Smooth muscle cell of the coronary artery (primary cell): ENCODE data around the gene CHRNE. TPM values are rescaled to one million over a fixed set of nuclear protein-coding genes. Genes with fewer than 3 reads are reported as not detected.

Source experiments
- total RNA-seq: library from RNA; depleted of rRNA; stranded (reverse); fragments of >200 nt; gene quantifications from 2 replicates; pipeline ENCODE4 v1.2.3, GENCODE V29; 2014; ENCODE audit warnings: low replicate concordance

The CHRNE gene
- total RNA-seq: 0.38 and 0.47 TPM in 2 replicates

DNA sequence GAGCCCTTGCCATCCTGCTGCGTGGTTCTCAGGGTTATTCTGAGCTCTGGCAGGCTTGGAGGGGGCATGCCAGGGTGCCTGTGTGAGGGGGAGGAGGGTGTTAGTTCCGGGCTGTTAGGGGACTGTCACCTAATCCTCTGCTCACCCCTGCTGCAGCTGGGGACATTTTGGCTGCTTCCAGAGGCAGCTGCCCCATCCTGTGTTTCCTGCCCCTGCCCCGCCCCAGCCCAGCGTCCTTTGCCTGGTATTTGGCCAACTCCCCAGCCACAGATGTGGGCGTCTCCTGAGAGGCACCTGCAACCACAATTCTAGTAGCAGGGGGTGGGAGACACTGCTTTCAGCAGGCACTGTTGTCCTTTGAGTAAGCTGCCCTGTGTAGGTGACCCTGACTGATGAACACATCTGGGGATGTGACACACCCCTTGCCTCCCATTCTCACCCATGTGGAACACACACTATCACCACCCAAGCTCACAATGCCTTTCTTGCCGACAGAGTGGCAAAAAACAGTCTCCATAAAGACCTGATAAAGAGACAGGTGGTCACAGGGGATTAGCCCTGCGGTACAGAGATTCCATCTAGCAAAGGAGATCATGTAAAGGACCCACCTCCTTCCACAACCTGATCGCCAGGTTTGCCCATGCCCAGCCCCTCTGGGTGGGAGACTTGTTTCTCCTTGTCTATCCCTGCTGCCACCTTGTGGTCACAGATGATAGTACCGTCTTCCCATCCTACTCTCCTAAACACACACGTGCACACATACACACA is at the start of gene CHRNE:
Gene CHRNE, minus strand, starts transcription at position 48 of the 768 bp plus-strand sequence. Its CDS starts 35 bp downstream, at position 13.

DNA sequence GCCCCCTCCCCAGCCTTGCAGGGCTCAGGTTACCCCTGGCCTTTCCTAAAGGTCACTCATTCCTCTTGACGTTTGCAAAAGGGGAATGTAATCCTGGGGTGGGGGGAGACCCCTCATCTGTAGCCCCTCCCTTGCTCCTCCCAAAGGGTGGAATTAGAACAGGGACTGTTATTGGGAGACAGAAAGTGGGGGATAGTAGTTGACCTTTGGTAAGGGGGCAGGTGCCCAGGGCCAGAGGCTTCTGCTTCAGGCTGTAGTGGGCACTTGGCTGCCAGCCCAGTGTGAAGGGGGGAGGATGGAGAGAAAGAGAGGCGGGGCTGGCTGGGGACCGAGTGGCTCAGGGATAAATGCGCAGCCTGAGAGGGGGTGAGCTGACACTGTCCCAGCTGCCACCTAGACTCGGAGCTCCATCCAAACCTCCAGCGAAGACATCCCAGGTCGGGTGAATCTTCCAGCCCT is 47.9 kb upstream of the CHRNE start, which contains the start of gene ENO3:
Gene ENO3, plus strand, starts transcription at position 374 of the 459 bp plus-strand sequence. CDS start 711 bp downstream, outside the sequence.

DNA sequence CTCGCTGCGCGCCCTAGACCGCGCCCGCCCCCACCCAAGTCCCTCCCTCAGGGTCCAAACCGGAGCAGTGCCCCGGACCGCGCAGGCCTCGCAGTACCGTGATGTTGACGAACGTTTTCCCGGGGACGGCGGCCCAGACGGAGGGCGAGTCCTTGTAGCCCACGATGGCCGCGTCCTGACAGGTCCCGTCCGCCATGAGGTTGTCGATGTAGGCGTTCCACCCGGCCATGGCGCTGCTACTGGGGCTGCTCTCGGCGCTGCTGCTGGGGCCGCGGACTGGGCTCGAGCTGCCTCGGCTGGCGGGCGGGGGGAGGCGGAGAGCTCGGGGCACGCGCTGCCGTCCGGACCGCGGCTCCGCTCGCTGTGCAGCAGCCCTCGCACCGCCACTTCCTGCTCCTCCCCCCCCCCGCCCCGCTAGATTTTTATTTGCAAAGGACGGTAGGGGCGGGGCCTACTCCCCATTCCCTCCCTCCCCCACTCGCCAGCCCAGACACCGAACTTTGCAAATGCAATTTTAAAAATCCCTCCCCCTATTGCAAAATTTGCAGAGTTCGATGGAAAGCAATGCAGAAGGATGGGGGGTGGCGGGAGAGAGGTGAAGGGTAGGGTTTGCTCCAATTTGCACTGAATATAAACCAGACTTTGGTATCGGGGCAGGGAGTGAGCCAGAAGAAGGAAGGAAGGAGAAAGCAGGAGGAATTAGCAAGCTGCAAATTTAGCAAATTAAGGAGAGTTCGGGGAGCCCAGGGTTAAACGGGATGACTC is 45.5 kb upstream of the CHRNE start, which contains the start of gene PFN1:
Gene PFN1, minus strand, starts transcription at position 365 of the 765 bp plus-strand sequence. Its CDS starts 136 bp downstream, at position 229.

DNA sequence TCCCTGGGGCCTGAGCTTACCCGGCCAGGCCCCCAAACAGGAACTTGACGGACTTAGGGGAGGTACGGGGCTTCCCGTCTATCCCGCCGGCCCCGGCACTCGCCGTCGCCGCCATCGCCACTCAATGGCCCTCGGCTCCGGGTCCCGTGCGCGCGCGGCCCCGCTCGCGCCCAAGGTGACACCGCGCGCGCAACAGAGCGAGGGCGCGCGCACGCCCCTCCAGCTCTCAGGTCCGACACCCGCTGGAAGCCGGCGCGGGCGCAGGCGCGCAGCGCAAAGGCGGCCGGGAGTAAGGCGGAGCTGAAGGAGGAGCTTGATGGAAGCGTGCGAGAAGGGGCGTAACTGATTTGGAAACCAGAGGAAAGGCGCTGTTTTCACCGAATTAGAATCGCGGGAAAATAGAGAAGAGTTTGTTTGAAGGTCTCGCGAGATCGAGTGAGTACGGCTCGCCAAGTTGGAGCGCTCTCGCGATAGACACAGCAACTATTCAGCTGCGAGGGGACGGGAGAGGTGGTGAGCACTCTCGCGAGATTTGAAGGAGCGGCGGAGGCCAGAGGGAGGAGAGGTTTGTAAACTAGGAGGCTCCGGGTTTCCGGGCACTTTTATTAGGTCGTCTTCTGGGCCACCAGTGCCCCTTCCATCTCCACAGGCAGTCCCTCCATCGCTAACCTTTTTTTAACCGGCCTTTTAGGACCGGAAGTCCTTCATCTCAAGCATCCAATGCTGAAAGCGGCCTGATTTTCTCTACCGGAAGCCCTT is 37.1 kb upstream of the CHRNE start, which contains the start of the genes RNF167 and SLC25A11:
Gene RNF167, plus strand, starts transcription at position 473 of the 759 bp plus-strand sequence. CDS start 642 bp downstream, outside the sequence.
Gene SLC25A11, minus strand, starts transcription at position 251 of the 759 bp plus-strand sequence. Its CDS starts 136 bp downstream, at position 115.

DNA sequence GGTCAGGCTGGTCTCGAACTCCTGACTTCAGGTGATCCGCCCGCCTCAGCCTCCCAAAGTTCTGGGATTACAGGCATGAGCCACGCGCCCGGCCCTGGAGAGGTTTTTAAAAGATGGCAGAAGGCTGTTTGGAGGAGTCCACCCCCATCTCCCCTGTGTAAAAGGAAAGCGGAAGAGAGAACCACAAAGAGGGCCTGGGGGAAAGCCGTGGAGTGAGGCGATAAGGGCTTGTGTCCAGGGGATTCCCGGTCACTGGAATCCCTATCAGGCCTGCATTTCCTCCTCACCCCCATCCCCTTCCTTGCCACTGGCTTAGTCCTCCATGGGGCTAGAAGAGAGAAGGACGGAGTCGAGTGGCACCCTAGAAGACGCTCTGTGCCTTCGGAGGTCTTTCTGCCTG is 29.1 kb upstream of the CHRNE start, which contains the start of gene GP1BA:
Gene GP1BA, plus strand, starts transcription at position 315 of the 400 bp plus-strand sequence. CDS start 328 bp downstream, outside the sequence.

DNA sequence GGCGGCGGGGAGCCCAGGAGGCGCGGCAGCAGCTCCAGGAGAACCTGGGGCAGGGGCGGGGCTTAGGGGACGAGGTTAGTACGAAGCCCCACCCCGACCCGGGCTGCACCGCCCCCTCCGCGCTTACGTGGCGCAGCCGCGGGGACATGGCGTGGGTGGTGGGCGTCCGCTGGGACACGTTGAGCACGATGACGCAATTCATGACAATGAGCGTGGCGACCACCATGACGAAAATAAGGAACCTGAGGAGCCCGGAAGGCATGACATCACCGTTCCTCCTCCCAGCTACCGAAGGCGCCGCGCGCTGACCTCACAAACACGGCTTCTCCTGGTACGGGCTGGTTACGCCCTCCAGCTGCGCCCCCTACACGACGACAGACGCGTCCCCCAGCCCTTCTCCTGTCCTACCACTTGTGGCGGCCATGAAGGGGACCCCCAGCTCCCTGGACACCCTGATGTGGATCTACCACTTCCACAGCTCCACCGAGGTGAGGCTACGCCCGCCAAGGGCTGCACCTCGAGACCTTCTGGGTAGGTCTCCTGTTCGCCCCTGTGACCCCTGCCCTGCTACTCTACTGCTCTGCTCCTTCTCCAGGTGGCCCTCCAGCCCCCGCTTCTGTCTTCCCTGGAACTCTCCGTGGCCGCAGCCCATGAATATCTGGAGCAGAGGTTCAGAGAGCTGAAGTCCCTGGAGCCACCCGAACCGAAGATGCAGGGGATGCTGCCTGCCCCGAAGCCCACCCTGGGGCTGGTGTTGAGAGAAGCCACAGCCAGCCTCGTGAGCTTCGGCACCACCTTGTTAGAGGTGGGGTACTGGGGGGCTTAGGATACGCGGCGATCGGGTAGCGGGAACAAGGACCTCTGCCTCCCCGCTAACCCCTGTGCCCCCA is 3.3 kb downstream of the CHRNE start, which contains the start of gene C17orf107:
Gene C17orf107, plus strand, starts transcription at position 196 of the 890 bp plus-strand sequence. Its CDS starts 227 bp downstream, at position 423.

Other genes with a start within 250 kb of the CHRNE start
- 6.4 and 10.1 TPM in 2 replicates for gene PELP1, start 199.0 kb downstream of the CHRNE start, total RNA-seq
- 1.7 and 3.9 TPM in 2 replicates for gene ARRB2, start 192.5 kb downstream of the CHRNE start, total RNA-seq
- gene MED11, start 171.7 kb downstream of the CHRNE start, total RNA-seq: 10.1 and 12.1 TPM in 2 replicates
- 0.23 TPM in 1 of 2 replicates, not detected in the other for gene ZMYND15, start 163.3 kb downstream of the CHRNE start, total RNA-seq
- 0.59 and 0.83 TPM in 2 replicates for gene CXCL16, start 163.2 kb downstream of the CHRNE start, total RNA-seq
- gene TM4SF5, start 131.2 kb downstream of the CHRNE start, total RNA-seq: not detected in 2 replicates
- gene VMO1, start 116.7 kb downstream of the CHRNE start, total RNA-seq: 0.08 and 0.23 TPM in 2 replicates
- gene GLTPD2, start 114.1 kb downstream of the CHRNE start, total RNA-seq: not detected in 2 replicates
- 121 and 237 TPM in 2 replicates for gene PSMB6, start 106.9 kb downstream of the CHRNE start, total RNA-seq
- 15.1 and 16.5 TPM in 2 replicates for gene PLD2, start 95.9 kb downstream of the CHRNE start, total RNA-seq
- 20.7 and 36.0 TPM in 2 replicates for gene MINK1, start 69.8 kb downstream of the CHRNE start, total RNA-seq
- gene C17orf107, start 3.6 kb downstream of the CHRNE start, total RNA-seq: 2.1 and 7.4 TPM in 2 replicates
- not detected in 2 replicates for gene GP1BA, start 29.2 kb upstream of the CHRNE start, total RNA-seq
- gene SLC25A11, start 36.9 kb upstream of the CHRNE start, total RNA-seq: 51.1 and 76.2 TPM in 2 replicates
- gene RNF167, start 37.2 kb upstream of the CHRNE start, total RNA-seq: 12.1 and 13.3 TPM in 2 replicates
- 665 and 1,065 TPM in 2 replicates for gene PFN1, start 45.4 kb upstream of the CHRNE start, total RNA-seq
- 2.7 and 4.9 TPM in 2 replicates for gene ENO3, start 48.0 kb upstream of the CHRNE start, total RNA-seq
- gene SPAG7, start 64.7 kb upstream of the CHRNE start, total RNA-seq: 44.5 and 69.5 TPM in 2 replicates
- gene CAMTA2, start 84.6 kb upstream of the CHRNE start, total RNA-seq: 4.1 TPM in 2 replicates
- 0.30 and 1.1 TPM in 2 replicates for gene INCA1, start 94.4 kb upstream of the CHRNE start, total RNA-seq
- 67.5 and 86.1 TPM in 2 replicates for gene KIF1C, start 94.9 kb upstream of the CHRNE start, total RNA-seq
- 0.15 and 0.82 TPM in 2 replicates for gene SLC52A1, start 132.3 kb upstream of the CHRNE start, total RNA-seq
- gene ZFP3, start 175.4 kb upstream of the CHRNE start, total RNA-seq: 0.47 and 0.90 TPM in 2 replicates
- gene ZNF232, start 208.8 kb upstream of the CHRNE start, total RNA-seq: 4.2 and 4.7 TPM in 2 replicates
- gene USP6, start 212.9 kb upstream of the CHRNE start, total RNA-seq: not detected in 2 replicates